NOMO-1 (cell line): ENCODE data around the gene HOXA9.

ENCODE experiments used
- DNase-seq, 2 experiments: peaks; one replicate each; lab custom pipeline; 2025; ENCODE audit not compliant: unreplicated experiment in 2 of 2; lab: John Stamatoyannopoulos, UW

Gene HOXA9

DNA sequence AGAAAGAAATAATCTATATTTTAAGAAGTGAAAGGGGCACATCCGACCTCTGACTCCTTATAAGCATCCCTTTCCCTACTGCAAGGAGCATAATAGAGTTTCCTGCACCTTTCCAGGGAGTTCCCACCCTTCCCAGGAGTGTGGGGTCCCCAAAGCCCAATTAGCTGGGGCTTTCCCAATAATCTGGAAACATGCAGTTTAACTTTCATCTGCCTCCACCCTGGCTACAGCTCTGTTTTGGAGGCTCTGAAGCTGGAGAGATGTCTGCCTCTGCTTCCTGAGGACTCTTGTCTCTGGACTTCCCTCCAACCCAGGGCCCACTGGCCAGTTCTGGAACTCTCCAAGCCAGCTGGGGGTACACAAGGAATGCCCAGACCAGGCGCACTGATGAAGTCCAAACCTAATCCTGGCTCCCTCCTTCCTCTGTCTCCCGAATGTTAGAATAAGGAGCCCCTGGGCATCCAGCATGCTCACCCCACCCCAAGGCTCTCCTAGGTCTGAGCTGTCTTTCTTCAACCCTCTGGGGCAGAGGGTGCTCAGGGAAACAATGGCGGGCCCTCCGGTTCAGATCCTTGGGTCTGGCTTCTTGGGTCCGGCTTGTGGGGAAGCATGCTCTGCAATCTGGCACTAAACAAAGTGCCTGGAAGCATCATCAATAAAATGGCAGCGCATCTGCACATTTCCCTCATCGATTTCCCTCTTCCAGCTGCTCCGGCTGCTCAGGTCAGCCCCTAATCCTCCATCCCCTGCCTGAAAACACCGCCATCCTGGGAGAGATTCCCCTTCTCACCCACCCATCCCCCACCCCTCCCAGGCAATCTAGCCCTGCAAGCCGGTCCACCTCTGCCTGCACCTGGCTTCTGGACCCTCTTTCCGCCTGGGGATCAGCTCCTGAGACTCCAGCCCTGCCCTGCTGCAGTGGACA, 48.1 kb downstream of the HOXA9 start:
- DNase-seq, result no peak

DNA sequence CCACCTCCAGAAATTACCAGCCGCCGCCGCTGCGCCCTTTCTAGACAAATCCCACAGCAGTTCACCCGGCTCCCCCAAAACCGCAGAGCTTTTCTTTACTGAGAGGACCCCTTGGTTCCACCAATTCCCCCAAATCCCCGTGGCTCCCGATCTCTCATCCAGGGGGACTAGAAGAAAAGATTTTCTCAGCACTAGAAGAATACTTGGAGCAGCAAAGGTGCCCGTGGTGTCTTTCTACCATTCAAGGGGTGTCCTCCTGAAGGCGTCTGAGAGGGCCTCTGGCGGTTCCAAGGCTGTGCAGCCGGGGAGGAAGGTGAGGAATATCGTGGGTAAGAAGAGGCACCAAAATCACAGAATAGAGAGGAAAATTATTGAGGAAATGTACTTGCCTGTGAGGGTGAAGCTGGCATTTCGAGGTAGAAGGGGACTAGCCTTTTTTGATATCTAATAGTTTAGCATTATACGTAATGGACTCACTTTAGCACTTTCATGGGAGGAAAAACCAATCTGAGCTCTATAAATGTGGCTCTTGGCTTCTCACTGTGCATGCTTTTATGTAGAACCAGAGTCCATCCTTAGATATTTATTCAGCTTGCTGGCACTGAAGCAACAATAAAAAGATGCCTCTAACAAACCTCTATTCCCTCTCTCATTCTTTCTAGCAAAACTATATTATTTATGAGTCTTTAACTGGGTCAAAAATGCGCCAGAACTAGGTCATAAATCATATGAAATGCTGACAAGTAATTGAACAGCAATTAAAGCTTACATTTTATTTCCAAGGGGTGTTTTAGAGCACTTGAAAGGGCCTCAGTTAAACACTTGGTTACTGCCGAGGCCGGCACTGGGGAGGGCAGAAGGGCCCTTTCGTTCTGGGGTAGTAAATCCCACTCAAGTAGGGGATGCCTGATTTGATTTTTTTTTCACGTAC, 49.0 kb downstream of the HOXA9 start:
- DNase-seq, result no peak

DNA sequence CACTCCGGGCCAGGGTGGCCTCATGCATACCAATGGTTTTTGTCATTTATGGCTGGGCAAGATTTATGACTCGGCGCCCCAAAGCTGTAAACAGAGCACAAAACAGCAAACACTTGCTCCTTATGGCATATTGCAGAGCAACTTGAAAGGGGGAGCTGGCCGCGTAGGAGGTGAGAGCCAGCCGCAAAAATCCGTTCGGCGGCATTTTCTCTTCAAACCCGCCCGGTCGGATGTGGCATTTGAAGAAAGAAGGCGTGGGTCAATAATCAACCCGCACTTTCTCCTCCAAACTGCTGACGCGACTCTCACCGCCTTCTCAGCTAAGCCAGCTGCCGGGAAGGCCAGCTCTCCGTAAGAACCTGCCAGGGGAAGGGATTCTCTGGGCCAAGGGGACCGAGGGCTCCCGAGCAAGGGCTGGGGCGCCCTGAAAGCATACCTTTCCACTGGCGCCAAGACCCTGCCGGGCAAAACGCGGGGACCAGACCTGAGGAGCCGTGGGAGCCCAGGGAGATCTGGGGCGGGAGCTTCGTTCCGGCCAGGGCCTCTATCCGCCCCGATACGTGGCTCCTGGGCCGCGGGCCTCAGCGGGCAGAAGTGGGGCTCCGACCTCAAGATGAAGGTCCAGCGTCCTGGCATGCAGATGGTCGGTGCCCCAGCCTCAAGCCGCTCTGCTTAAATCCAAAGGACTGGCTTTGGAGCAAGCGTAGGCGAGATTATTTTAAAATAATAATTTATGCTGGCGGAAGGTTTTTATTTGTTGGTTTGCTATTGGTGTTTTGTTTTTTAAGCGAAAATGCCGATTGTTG, 49.9 kb downstream of the HOXA9 start:
- no peak for DNase-seq

DNA sequence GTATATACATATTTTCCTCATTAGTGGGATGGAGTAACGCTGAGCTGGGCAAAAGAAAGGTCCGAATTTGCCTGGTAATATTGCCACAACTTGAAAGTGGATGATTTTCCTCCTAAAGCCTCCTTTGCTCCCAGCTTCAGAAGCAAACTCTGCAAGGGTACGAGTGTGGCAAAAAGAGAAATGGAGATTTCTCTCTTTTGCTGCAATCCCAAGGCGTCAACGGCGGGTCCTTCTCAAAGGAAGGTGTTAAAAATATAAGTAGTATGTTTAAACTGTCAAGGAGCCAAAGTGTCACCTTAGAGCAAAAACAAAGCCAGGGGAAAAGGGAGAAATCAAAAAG, 50.5 kb downstream of the HOXA9 start:
- DNase-seq, result no peak

DNA sequence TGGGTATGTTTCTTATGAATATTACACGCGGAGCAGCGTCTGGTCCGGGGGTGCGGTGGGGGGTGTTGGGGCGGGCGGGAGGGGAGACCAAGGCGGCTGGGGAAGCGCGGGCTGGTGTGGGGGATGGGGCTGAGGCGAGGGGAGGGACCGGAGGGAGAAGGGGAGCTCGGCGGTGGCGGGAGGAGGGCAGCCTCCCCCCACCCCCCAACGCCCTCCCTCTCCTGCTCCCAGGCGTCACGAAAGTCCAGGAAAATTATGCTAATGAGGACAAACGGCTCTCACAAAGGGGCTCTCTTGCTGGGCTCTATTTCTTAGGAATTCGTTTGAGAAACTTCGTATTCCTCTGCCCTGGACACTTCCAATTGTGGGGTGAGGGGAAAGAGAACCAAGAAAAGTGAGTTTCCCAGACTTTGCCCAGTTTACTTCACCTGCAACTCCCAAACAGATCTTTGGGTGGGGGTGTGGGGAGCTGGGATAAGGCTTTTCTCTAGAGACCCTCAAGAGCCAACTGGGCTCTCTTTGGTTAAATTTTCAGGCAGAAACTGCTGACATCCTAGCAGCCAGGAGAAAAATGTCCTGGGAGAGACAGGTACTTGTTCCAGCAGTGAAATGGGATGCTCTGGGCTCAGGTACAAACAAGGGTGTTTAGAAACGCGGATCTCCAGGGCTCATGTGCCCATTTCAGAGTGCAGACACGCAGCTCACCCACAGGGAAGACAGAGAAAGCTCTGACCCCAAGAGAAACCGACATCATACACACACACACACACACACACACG, 51.2 kb downstream of the HOXA9 start:
- no peak for DNase-seq

DNA sequence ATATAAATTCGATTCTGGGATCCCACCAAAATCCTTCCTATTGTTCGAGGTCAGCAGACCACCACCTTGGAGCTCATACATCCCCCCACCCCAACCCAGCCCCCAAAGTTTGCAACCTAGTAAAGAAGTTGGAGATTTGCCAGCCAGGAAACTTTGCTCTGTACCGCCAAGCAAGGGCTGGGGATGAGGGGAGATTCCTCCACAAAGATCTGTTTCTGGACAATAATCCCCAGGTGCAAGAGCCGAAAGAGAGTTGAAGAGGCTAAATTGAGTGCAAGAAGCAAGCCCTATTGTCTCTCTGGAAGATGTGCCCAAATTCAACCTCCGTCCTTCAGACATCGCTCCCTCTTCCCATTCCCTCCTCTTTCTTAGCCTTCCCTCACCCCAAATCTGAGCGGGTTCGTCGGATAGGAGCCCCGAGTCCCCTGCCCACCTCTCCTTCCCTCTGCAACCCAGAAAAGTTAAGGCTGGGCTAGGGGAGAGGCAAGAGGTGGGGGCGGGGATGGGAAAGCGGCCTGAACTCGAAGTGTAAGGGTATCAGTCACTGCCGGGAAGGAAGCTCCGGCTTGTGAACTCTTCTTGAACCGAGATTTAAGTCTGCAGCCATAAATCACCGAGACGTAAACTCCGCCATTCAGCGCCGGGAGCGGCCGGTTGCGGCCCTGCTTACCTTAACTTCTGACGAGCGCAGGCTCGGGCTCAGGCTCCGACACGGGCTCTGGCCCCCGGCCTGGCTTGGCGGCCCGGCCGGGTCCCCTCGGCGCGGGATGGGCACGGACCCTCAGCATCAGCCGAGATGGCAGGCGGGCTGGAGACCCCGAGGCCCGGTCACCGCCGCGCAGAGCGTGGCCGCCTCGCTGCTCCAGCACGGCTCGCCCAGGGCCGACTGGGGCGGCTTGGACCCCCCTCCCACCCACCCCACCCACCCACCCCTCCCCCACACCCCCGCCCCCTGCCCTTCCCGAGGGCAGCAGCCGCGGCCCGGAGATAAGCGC, 52.1 kb downstream of the HOXA9 start:
- no peak for DNase-seq
